Activated CD4-positive, alpha-beta T cell treated with anti-CD3 and anti-CD28 coated beads, Interleukin-2, amount 50 U/mL, for 16 hours (primary cell): Measurements from ENCODE around the gene PUM2.

Experiments
- DNase-seq: peaks from one replicate; pipeline ENCODE4 v3.0.0-alpha.2; 2020

The PUM2 gene

GRCh38 chr2:20343128-20343527 lies 7.5 kb downstream of the PUM2 start:
- no peak for DNase-seq

GRCh38 chr2:20339012-20339411 lies 11.6 kb downstream of the PUM2 start:
- DNase-seq = no peak

GRCh38 chr2:20334605-20335203 lies 15.9 kb downstream of the PUM2 start:
- DNase-seq = no peak

- DNase-seq = no peak
Observed at GRCh38 chr2:20333738-20334137, 16.9 kb downstream of the PUM2 start.

- DNase-seq = no peak
Observed at GRCh38 chr2:20330192-20330591, 20.5 kb downstream of the PUM2 start.

GRCh38 chr2:20327370-20327769 lies 23.3 kb downstream of the PUM2 start:
- DNase-seq = no peak

- DNase-seq = peak; percentile 53
Observed at GRCh38 chr2:20326163-20326780, 24.4 kb downstream of the PUM2 start.

GRCh38 chr2:20322527-20323300 lies 27.9 kb downstream of the PUM2 start:
- DNase-seq = no peak

GRCh38 chr2:20317690-20318089 lies 33.0 kb downstream of the PUM2 start:
- no peak for DNase-seq

GRCh38 chr2:20317197-20317596 lies 33.4 kb downstream of the PUM2 start:
- DNase-seq = no peak

- DNase-seq = no peak
Observed at GRCh38 chr2:20314562-20315501, 35.8 kb downstream of the PUM2 start.

- DNase-seq = no peak
Observed at GRCh38 chr2:20313659-20314058, 37.0 kb downstream of the PUM2 start.

GRCh38 chr2:20309001-20309400 lies 41.6 kb downstream of the PUM2 start:
- DNase-seq = no peak

GRCh38 chr2:20307311-20307710 lies 43.3 kb downstream of the PUM2 start:
- DNase-seq = no peak

GRCh38 chr2:20304411-20304810 lies 46.2 kb downstream of the PUM2 start:
- DNase-seq = no peak

GRCh38 chr2:20303966-20304365 lies 46.7 kb downstream of the PUM2 start:
- DNase-seq = no peak

GRCh38 chr2:20302019-20302418 lies 48.6 kb downstream of the PUM2 start:
- no peak for DNase-seq

- no peak for DNase-seq
Observed at GRCh38 chr2:20300656-20301055, 50.0 kb downstream of the PUM2 start.

GRCh38 chr2:20299113-20299512 lies 51.5 kb downstream of the PUM2 start:
- no peak for DNase-seq

GRCh38 chr2:20294231-20294630 lies 56.4 kb downstream of the PUM2 start:
- DNase-seq = no peak

GRCh38 chr2:20292984-20293383 lies 57.7 kb downstream of the PUM2 start:
- no peak for DNase-seq

- DNase-seq = no peak
Observed at GRCh38 chr2:20291846-20292408, 58.7 kb downstream of the PUM2 start.

GRCh38 chr2:20291106-20291564 lies 59.5 kb downstream of the PUM2 start:
- peak; percentile 35 for DNase-seq
